ENCODE results near the gene PGC. TPM values are rescaled to one million over a fixed set of nuclear protein-coding genes. Genes with fewer than 3 reads are reported as not detected.
A peak's percentile ranks its signal among the peaks of the same experiment; 100 is the strongest.

The PGC gene
- total RNA-seq, 6 donors from 2014 or later, result 241 to 4,380 (median 659) TPM

GRCh38 chr6:41785689-41786450 lies 38.7 kb upstream of the PGC start:
- Histone ChIP-seq H3K9me3 (no peaks in the 10 kb centered on the region), H3K27me3 (no peaks in the 10 kb centered on the region), H3K4me1 (peaks cover 52 to 79% (median 55%) of the 10 kb centered on the region in 4 donors), H3K36me3 (peaks cover 2 to 23% (median 11%) of the 10 kb centered on the region in 4 donors), H3K4me3 (peak overlapping the region; percentile 11 to 84 (median 73)), H3K27ac (peak overlapping the region; percentile 56 to 97 (median 90))
- no peak for DNase-seq
- 28 to 32% methylated on average over 18 to 23 of the region's 29 CpGs for WGBS, 2 donors
- ATAC-seq (ENCODE audit: low FRiP score in 2 of 2), result peak in 1 of 2 donors; percentile 0
- TF ChIP-seq CTCF (IDR thresholded peaks at IDR 0.05) (no peak), POLR2AphosphoS5 (IDR thresholded peaks at IDR 0.05) (no peak), EP300 (IDR thresholded peaks at IDR 0.05) (no peak), POLR2A (IDR thresholded peaks at IDR 0.05) (no peak)

- H3K4me1 ChIP-seq, result peaks cover 55 to 81% (median 55%) of the 10 kb centered on the region in 4 donors
- no peak for ATAC-seq (ENCODE audit: low FRiP score in 2 of 2)
- WGBS, 2 donors, result 80 to 82% methylated on average over 11 of the region's 11 CpGs
Observed at GRCh38 chr6:41785254-41785653, 38.1 kb upstream of the PGC start.

GRCh38 chr6:41784581-41785171 lies 37.5 kb upstream of the PGC start:
- ATAC-seq (ENCODE audit: low FRiP score in 2 of 2), result no peak
- Histone ChIP-seq H3K9me3 (no peaks in the 10 kb centered on the region), H3K36me3 (peaks cover 2 to 12% (median 5%) of the 10 kb centered on the region in 4 donors), H3K27me3 (no peaks in the 10 kb centered on the region), H3K27ac (peak overlapping the region; percentile 45 to 97 (median 75)), H3K4me3 (no peak overlapping the region), H3K4me1 (peaks cover 51 to 75% (median 53%) of the 10 kb centered on the region in 4 donors)
- peak in 1 of 2 donors; percentile 56 for DNase-seq
- 40 to 56% methylated on average over 5 of the region's 5 CpGs for WGBS, 2 donors
- TF ChIP-seq POLR2A (IDR thresholded peaks at IDR 0.05) (no peak), POLR2AphosphoS5 (IDR thresholded peaks at IDR 0.05) (no peak), CTCF (IDR thresholded peaks at IDR 0.05) (no peak), EP300 (IDR thresholded peaks at IDR 0.05) (no peak)

More at GRCh38 chr6:41785254-41785653, 38.1 kb upstream of the PGC start:
- Histone ChIP-seq H3K27me3 (no peaks in the 10 kb centered on the region), H3K27ac (peak overlapping the region; percentile 45 to 97 (median 75)), H3K9me3 (no peaks in the 10 kb centered on the region), H3K4me3 (peak overlapping the region in 2 of 4 donors; percentile 64 to 82), H3K36me3 (peaks cover 2 to 17% (median 9%) of the 10 kb centered on the region in 4 donors)
- TF ChIP-seq POLR2AphosphoS5 (IDR thresholded peaks at IDR 0.05) (no peak), POLR2A (IDR thresholded peaks at IDR 0.05) (no peak), CTCF (IDR thresholded peaks at IDR 0.05) (no peak), EP300 (IDR thresholded peaks at IDR 0.05) (no peak)
- peak in 1 of 2 donors; percentile 74 for DNase-seq

- TF ChIP-seq EP300 (IDR thresholded peaks at IDR 0.05) (no peak), CTCF (IDR thresholded peaks at IDR 0.05) (no peak), POLR2AphosphoS5 (IDR thresholded peaks at IDR 0.05) (no peak), POLR2A (IDR thresholded peaks at IDR 0.05) (no peak)
- no peak overlapping the region for H3K4me3 ChIP-seq
- peaks cover 0 to 4% (median 0%) of the 10 kb centered on the region in 4 donors for H3K36me3 ChIP-seq
- H3K27ac ChIP-seq, result peak overlapping the region in 2 of 4 donors; percentile 30 to 94
- no peak for DNase-seq
- ATAC-seq (ENCODE audit: low FRiP score in 2 of 2), result no peak
- 80 to 83% methylated on average over 5 to 6 of the region's 6 CpGs for WGBS, 2 donors
- no peaks in the 10 kb centered on the region for H3K9me3 ChIP-seq
- H3K4me1 ChIP-seq, result peaks cover 49 to 73% (median 52%) of the 10 kb centered on the region in 4 donors
- no peaks in the 10 kb centered on the region for H3K27me3 ChIP-seq
Observed at GRCh38 chr6:41783106-41783780, 36.0 kb upstream of the PGC start.
